Measurements from ENCODE around the gene TBC1D22A. TPM values are rescaled to one million over a fixed set of nuclear protein-coding genes. Genes with fewer than 3 reads are reported as not detected.

Gene TBC1D22A
- total and polyA plus RNA-seq, 8 donors: 14.4 to 33.5 (median 15.7) TPM

DNA sequence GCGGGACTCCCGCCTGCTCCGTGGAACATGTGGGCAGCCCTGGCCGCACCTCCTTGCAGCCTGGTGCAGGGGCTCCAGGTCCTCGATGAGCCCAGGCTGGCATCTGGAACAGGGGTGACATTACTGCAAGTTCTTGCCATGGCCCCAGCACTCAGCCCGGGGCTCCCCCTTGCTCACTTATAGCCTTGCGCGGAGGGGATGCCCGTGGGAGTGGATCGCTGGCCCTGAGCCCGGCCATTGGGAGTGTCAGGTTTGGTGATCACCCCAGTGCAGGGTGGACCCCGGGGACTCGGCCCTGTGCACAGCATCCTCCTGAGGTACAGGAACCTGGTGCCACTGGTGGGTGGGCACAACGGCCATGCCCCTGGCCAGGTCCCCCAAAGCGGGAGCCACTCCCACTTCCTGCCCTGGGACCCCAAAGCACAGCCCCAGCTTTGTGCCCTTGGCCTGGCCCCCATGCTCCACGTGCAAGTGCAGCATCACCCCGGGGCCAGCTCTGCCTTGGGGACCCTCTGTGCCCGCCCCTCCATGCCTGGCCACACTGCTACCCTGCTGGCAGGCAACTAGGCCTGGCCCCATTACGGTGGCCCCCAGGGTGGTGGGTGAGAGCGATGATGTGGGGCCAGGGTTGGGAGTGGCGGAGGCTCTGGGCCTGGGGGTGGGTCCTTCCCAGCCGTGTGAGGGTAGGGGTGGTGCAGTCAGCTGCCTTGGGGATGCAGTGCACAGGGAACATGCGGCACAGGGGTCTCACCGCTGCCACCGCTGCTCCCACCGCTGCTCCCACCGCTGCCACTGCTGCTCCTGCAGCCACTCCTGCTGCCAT is 439.8 kb downstream of the TBC1D22A start:
- intact Hi-C loops (cut with DNase I): no loop called here
- Histone ChIP-seq H3K9me3 (no peaks in the 10 kb centered on the region), H3K4me1 (no peaks in the 10 kb centered on the region), H3K4me3 (no peak overlapping the region), H3K27me3 (peaks cover 0 to 23% of the 10 kb centered on the region in 2 donors), H3K36me3 (no peaks in the 10 kb centered on the region), H3K27ac (no peak overlapping the region)
- no peak for TF ChIP-seq CTCF (IDR thresholded peaks at IDR 0.05)
- DNase-seq (peak in 1 of 4 donors; percentile 25), ATAC-seq (no peak)

GRCh38 chr22:47202819-47203553 is 440.5 kb downstream of the TBC1D22A start:
- peaks cover 0 to 23% of the 10 kb centered on the region in 2 donors for H3K27me3 ChIP-seq
- H3K27ac ChIP-seq: no peak overlapping the region
- DNase-seq (peak in 1 of 4 donors; percentile 19), ATAC-seq (no peak)
- H3K4me3 ChIP-seq: no peak overlapping the region
- H3K9me3 ChIP-seq: no peaks in the 10 kb centered on the region
- H3K4me1 ChIP-seq: no peaks in the 10 kb centered on the region
- no peaks in the 10 kb centered on the region for H3K36me3 ChIP-seq
- intact Hi-C loops (cut with DNase I): no loop called here
- TF ChIP-seq CTCF (IDR thresholded peaks at IDR 0.05): no peak

DNA sequence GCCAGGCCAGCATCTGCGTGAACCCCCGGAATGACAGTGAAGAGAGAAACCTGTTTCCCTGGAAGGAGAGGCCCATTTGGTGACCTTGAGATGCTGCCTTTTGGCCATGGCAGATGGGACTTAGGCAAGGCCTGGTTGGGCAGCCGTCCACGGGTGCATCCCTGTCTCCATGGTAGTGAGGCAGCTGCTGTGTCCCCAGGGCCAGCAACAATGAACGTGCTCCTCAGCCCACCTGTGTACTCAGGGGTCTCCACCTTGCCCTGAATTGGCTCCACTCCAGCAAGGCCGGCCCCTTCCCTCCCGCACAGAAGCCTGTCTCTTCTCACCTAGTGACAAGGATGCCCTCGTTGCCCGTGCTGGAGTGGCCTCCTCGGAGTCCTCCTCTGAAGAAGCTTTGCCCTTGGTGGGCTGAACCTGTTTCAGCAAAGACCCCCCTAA is 441.1 kb downstream of the TBC1D22A start:
- no peak overlapping the region for H3K27ac ChIP-seq
- H3K4me1 ChIP-seq: no peaks in the 10 kb centered on the region
- DNase-seq (peak in 1 of 4 donors; percentile 21), ATAC-seq (no peak)
- H3K36me3 ChIP-seq: no peaks in the 10 kb centered on the region
- intact Hi-C loops (cut with DNase I): no loop called here
- H3K9me3 ChIP-seq: no peaks in the 10 kb centered on the region
- H3K27me3 ChIP-seq: peaks cover 0 to 23% of the 10 kb centered on the region in 2 donors
- no peak for TF ChIP-seq CTCF (IDR thresholded peaks at IDR 0.05)
- H3K4me3 ChIP-seq: no peak overlapping the region

DNA sequence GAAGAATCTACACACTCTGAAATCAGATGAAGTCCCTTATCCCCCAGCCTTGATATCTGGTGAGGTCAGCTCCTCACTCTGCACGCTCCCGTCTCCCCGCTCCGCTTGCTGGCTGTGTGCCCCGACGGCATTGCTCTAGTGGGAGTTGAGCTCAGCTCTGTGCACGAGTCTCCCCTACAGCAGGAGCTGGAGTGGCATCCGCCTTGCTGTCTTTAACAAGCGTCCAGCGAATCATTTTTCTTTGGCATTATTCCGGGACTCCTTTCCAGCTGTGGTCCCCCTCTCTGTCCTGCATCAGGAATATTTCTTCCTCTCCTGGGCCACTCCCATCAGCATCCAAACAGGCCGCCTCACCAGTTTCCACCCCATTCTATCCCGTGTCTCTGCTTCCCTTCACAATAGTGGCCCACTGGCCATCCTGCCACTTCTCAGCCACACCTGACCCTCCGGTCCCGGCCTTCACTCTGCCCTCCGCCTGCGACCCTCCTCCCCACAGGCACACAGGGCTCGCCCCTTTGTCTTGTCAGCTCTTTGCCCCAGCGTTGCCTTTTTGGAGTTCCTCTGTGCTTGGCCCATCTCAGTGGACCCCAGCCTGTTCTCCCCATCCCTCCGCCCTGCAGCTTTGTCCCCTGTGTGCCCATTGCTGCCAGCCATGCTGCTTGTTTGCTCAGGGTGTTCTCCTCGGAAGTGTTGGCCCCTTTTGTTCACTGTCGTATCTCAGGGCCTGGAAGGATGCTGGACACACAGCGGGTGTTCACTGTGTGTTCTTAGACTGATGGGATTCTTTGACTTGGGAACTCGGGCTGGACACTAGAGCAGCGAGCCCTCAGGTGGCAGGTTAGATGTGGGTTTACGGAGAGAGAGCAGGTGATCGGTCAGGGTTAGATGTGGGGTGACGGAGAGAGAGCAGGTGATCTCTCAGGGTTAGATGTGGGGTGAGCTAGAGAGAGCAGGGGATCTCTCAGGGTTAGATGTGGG is 441.8 kb downstream of the TBC1D22A start:
- TF ChIP-seq CTCF (IDR thresholded peaks at IDR 0.05): no peak
- DNase-seq (peak in 2 of 4 donors; percentile 22 to 26), ATAC-seq (no peak)
- Histone ChIP-seq H3K36me3 (no peaks in the 10 kb centered on the region), H3K27me3 (peaks cover 0 to 23% of the 10 kb centered on the region in 2 donors), H3K9me3 (no peaks in the 10 kb centered on the region), H3K27ac (no peak overlapping the region), H3K4me3 (no peak overlapping the region), H3K4me1 (no peaks in the 10 kb centered on the region)
- intact Hi-C loops (cut with DNase I): no loop called here

Measured in left lung (tissue), 10 donors.